ENCODE results near the gene PTPRN2.

Gene PTPRN2

DNA sequence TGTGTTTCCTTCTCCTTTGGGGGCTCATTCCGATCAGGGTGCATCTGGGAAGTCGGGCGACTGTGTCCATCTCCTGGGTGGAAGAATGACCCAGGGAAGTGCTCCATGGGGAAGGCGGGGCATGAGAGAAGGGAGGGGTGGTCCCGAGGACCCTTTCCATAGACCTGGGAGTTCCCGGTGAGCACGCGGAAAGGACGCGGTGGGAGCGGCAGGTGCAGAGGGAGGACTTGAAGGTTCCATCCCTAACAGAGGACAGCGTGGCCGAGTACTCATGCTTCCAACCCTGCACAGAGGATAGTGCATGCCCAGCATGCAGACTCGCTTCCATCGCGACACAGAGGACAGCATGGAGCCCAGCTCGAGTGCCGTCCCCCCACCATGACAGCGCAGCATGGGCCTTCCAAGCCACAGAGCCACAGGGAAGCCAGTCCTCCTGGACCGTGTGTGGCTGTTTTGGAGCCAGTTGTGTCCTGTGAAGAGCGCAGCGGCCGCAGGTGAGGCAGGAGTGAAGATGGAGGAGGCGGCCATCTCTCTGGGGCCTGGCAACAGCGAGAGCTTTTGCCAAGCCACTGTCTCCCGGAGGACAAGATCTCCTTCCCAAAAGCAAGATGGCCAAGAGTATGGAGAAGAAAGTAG lies 969.4 kb downstream of the PTPRN2 start:
- in situ Hi-C loops (cut with HindIII; ENCODE audit: low sequenced_read_pairs) = no loop called here
- no peak for DNase-seq (ENCODE audit: low read depth)
- H3K4me3 ChIP-seq (ENCODE audit: low read depth, low read length) = no peak overlapping the region
- TF ChIP-seq CTCF (IDR thresholded peaks at IDR 0.05; ENCODE audit: low read depth, low read length, missing control alignments) = no peak

DNA sequence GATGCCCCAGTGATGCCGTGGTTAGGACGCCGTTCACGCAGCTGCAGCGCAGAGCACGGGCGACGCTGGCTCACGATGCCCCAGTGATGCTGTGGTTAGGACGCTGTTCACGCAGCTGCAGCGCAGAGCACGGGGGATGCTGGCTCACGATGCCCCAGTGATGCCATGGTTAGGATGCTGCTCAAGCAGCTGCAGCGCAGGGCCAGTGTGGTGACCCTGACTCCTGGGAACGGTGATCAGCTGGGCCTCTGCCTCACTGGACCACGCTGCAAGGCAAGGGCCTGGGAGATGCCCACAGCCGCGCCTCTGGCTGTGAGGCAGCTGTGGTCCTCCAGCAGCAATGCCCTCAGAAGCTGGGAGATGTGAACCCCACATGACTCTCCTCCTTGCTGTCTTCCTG lies 970.2 kb downstream of the PTPRN2 start:
- in situ Hi-C loops (cut with HindIII; ENCODE audit: low sequenced_read_pairs) = no loop called here
- H3K4me3 ChIP-seq (ENCODE audit: low read depth, low read length) = no peak overlapping the region
- DNase-seq (ENCODE audit: low read depth) = no peak
- no peak for TF ChIP-seq CTCF (IDR thresholded peaks at IDR 0.05; ENCODE audit: low read depth, low read length, missing control alignments)

DNA sequence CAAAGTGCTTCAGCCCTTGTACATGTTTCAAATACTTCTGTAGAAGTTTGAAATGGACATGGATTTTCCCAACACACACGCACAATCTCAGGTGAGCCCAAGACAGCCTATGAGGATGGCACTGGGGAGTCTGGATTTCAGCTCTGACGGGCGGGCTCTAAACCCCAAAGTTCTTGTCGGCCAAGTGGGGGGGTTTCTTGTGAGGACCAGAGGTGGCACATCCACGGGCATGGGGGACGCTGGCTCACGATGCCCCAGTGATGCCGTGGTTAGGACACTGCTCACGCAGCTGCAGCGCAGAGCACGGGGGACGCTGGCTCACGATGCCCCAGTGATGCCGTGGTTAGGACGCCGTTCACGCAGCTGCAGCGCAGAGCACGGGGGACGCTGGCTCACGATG lies 970.7 kb downstream of the PTPRN2 start:
- H3K4me3 ChIP-seq (ENCODE audit: low read depth, low read length) = no peak overlapping the region
- TF ChIP-seq CTCF (IDR thresholded peaks at IDR 0.05; ENCODE audit: low read depth, low read length, missing control alignments) = no peak
- in situ Hi-C loops (cut with HindIII; ENCODE audit: low sequenced_read_pairs) = no loop called here
- DNase-seq (ENCODE audit: low read depth) = no peak

DNA sequence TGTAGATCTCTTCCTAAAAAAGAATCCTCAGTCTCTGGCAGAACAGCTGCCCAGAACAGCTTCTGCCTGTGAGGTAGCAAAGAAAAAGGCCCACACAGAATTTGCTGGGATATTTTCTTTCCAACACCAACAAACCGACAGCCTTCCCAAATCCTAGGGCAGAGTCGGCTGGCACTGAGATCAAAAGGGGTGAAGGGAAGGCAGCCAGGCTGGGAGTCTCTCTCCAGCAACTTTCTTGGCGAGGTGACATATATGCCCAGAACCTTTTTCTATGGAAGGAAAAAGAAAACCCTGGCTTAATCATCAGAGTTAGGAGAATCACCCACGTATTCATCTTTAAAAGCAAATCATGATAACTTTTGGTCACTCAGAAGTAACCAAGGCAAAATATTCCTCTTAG lies 971.2 kb downstream of the PTPRN2 start:
- TF ChIP-seq CTCF (IDR thresholded peaks at IDR 0.05; ENCODE audit: low read depth, low read length, missing control alignments) = no peak
- DNase-seq (ENCODE audit: low read depth) = peak; percentile 8
- H3K4me3 ChIP-seq (ENCODE audit: low read depth, low read length) = no peak overlapping the region
- in situ Hi-C loops (cut with HindIII; ENCODE audit: low sequenced_read_pairs) = no loop called here

GRCh38 chr7:157615852-157616251 lies 971.8 kb downstream of the PTPRN2 start:
- DNase-seq (ENCODE audit: low read depth) = no peak
- in situ Hi-C loops (cut with HindIII; ENCODE audit: low sequenced_read_pairs) = no loop called here
- no peak for TF ChIP-seq CTCF (IDR thresholded peaks at IDR 0.05; ENCODE audit: low read depth, low read length, missing control alignments)
- no peak overlapping the region for H3K4me3 ChIP-seq (ENCODE audit: low read depth, low read length)

DNA sequence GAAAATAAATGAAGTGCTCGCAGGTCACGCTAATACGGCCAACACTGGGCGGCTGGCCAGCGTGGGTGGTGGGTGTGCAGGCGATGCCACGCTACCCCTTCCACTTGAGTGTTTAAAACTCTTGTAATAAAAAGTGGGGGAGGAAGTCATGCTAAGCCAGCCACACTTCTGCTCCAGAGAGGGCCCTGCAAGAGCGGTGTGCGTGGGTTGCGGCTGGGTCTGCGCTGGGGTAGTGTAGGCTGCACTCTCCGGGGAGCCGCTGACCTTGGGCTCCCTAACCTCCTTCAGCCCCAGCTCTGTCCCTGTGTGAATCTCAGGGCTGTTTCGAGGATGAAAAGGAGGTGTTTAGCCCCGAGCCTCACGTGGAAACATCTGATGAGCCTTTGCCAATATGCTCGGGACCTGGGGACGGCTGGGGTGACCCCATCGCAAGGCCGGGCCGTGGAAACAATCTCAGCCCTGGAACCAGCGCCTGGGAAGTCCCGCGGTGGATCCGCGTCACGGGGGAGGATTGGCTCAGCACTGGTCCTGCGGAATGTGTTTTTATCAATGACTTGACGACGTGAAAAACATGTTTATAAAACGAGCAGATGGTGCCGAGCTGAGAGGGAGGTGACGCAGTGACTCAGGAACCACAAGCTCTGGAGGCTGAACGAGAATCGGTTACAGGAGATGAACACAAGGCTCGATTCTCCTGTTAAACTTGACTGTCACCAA lies 972.4 kb downstream of the PTPRN2 start:
- H3K4me3 ChIP-seq (ENCODE audit: low read depth, low read length) = no peak overlapping the region
- DNase-seq (ENCODE audit: low read depth) = peak; percentile 16
- no peak for TF ChIP-seq CTCF (IDR thresholded peaks at IDR 0.05; ENCODE audit: low read depth, low read length, missing control alignments)
- in situ Hi-C loops (cut with HindIII; ENCODE audit: low sequenced_read_pairs) = no loop called here

All from astrocyte of the cerebellum (primary cell).